K562 (cell line): ENCODE results near the gene CD82. TPM values are rescaled to one million over a fixed set of nuclear protein-coding genes. Genes with fewer than 3 reads are reported as not detected.
A peak's percentile ranks its signal among the peaks of the same experiment; 100 is the strongest.

Experiments used
- CBFA2T3 ChIP-seq: fragments of 450-650 bp; IDR thresholded peaks from 2 replicates; pipeline ENCODE4 v1.6.1; 2017
- CHD7 ChIP-seq: fragments of 200-600 bp; sonication (generic); IDR thresholded peaks from one replicate; pipeline ENCODE4 v1.6.1; 2012; ENCODE audit warnings: mild to moderate bottlenecking, low read depth, low read length, inconsistent platforms
- E4F1 ChIP-seq: fragments of 250-450 bp; sonication (Bioruptor Pico); IDR thresholded peaks from 2 replicates; pipeline ENCODE4 v1.5.0; 2021; ENCODE audit warnings: mild to moderate bottlenecking, borderline replicate concordance
- EHMT2 ChIP-seq: fragments of 450-650 bp; IDR thresholded peaks from 2 replicates; pipeline ENCODE4 v1.6.1; 2018; ENCODE audit warnings: antibody characterized with exemption
- FIP1L1 ChIP-seq: fragments of 200-400 bp; formaldehyde crosslinking; IDR thresholded peaks from 2 replicates; pipeline ENCODE4 v1.6.1; 2018; ENCODE audit warnings: mild to moderate bottlenecking, low read depth, low read length; ENCODE audit not compliant: poor library complexity, severe bottlenecking
- IRF1 ChIP-seq: sonication (generic); formaldehyde crosslinking; IDR thresholded peaks from 2 replicates; pipeline ENCODE4 v1.8.0; 2022; ENCODE audit warnings: missing genetic modification reagents, mild to moderate bottlenecking, borderline replicate concordance
- RAD21 ChIP-seq, 2 experiments: fragments of 250-450 bp in 1 of 2; fragments of 450-650 bp in 1 of 2; sonication (Bioruptor Pico) in 1 of 2; formaldehyde crosslinking in 1 of 2; IDR thresholded peaks in 1 of 2; conservative IDR thresholded peaks in 1 of 2; 2 replicates each; pipeline versions ENCODE4 v1.4.0 to v1.8.0; 2020 to 2022; ENCODE audit warnings: mild to moderate bottlenecking in 2 of 2, moderate library complexity in 1 of 2
- RBM25 ChIP-seq: fragments of 200-400 bp; formaldehyde crosslinking; IDR thresholded peaks from 2 replicates; pipeline ENCODE4 v1.6.1; 2018; ENCODE audit warnings: low read length, low read depth, moderate library complexity; ENCODE audit not compliant: severe bottlenecking
- SNIP1 ChIP-seq: fragments of 450-650 bp; IDR thresholded peaks from 2 replicates; pipeline ENCODE4 v1.7.1; 2017; ENCODE audit warnings: low read depth, mild to moderate bottlenecking
- ZBTB9 ChIP-seq: fragments of 450-650 bp; formaldehyde crosslinking; IDR thresholded peaks from 2 replicates; pipeline ENCODE4 v1.4.0; 2020; ENCODE audit warnings: mild to moderate bottlenecking, moderate library complexity
- polyA plus RNA-seq, 8 experiments: library from polyadenylated mRNA; depleted of rRNA in 4 of 8; stranded (reverse) in 5 of 8; unstranded in 3 of 8; fragments of >200 nt; fragmentation: Nextera tagmentation in 2 of 8; fragmentation: Illumina TruSeq in 1 of 8; extraction: Ambion mirVana in 2 of 8; extraction: Trizol in 1 of 8; gene quantifications; 2 replicates each; pipeline versions ENCODE4 v1.2.1 to v1.2.3, GENCODE V29; 2011 to 2014; ENCODE audit warnings: inconsistent platforms in 1 of 8, missing spikeins in 1 of 8
- total RNA-seq, 7 experiments: library from RNA; depleted of rRNA in 6 of 7; stranded (reverse); fragments of >200 nt in 6 of 7; fragmentation: Illumina TruSeq in 2 of 7; extraction: Trizol in 2 of 7; gene quantifications; 2 replicates each; pipeline versions ENCODE4 v1.2.1 to v1.2.3, GENCODE V29; 2011 to 2021; ENCODE audit warnings: low replicate concordance in 1 of 7

CD82 gene
- total and polyA plus RNA-seq, 9 of the 15 experiments (the other 6 are each of a cell fraction or from before 2014, with no cell fraction given): 0.27 to 9.4 (median 3.0) TPM

- TF ChIP-seq EHMT2: 0 out of 2 replicates have a peak, but pooled peaks have one; percentile 2
- TF ChIP-seq SNIP1: no peak
- TF ChIP-seq E4F1 (CRISPR knock-in tag): no peak
- TF ChIP-seq IRF1 (CRISPR knock-in tag): no peak
- TF ChIP-seq RBM25: no peak
- no peak for TF ChIP-seq ZBTB9 (CRISPR knock-in tag)
- no peak for TF ChIP-seq FIP1L1
- peak; percentile 39 for TF ChIP-seq CBFA2T3
- no peak for TF ChIP-seq CHD7
- TF ChIP-seq RAD21 (CRISPR knock-in tag; conservative IDR thresholded peaks at IDR 0.05 in 1 of 2, IDR thresholded peaks at IDR 0.05 in 1 of 2): no peak
Measured at GRCh38 chr11:44530413-44531115, 34.9 kb upstream of the CD82 start (continued).
